NCI-H1694 (cell line): ENCODE measurements around the gene DUSP7.

Experiments
- DNase-seq: peaks from one replicate; lab custom pipeline; 2025; lab: John Stamatoyannopoulos, UW

DUSP7 gene, protein sequence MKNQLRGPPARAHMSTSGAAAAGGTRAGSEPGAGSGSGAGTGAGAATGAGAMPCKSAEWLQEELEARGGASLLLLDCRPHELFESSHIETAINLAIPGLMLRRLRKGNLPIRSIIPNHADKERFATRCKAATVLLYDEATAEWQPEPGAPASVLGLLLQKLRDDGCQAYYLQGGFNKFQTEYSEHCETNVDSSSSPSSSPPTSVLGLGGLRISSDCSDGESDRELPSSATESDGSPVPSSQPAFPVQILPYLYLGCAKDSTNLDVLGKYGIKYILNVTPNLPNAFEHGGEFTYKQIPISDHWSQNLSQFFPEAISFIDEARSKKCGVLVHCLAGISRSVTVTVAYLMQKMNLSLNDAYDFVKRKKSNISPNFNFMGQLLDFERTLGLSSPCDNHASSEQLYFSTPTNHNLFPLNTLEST

DNA sequence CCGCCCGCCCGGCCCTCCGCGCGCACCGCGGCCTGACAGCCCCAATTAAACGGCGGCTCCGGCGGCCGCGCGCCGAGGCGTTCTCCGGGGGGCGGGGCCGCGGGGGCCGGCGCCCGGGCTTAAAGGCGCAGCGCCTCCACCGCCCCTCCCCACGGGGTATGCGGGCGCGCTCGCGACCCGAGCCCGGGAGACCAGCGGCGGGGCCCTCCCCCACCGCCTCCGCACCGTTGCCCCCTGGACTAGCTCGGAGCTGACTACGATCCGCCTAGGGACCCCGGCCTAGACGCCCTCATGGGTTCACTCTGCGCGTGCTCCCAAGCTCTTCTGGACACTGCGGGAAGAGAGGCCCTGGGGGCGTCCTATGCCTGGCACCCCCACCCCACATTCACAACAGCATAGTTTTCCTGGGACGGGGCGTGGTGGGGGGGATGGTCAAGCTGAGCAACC, at the start of gene DUSP7:
TSS of gene DUSP7 (minus strand) at position 51 of the 447 bp plus-strand sequence. CDS start 205 bp downstream, outside the sequence.
- DNase-seq: no peak

DNA sequence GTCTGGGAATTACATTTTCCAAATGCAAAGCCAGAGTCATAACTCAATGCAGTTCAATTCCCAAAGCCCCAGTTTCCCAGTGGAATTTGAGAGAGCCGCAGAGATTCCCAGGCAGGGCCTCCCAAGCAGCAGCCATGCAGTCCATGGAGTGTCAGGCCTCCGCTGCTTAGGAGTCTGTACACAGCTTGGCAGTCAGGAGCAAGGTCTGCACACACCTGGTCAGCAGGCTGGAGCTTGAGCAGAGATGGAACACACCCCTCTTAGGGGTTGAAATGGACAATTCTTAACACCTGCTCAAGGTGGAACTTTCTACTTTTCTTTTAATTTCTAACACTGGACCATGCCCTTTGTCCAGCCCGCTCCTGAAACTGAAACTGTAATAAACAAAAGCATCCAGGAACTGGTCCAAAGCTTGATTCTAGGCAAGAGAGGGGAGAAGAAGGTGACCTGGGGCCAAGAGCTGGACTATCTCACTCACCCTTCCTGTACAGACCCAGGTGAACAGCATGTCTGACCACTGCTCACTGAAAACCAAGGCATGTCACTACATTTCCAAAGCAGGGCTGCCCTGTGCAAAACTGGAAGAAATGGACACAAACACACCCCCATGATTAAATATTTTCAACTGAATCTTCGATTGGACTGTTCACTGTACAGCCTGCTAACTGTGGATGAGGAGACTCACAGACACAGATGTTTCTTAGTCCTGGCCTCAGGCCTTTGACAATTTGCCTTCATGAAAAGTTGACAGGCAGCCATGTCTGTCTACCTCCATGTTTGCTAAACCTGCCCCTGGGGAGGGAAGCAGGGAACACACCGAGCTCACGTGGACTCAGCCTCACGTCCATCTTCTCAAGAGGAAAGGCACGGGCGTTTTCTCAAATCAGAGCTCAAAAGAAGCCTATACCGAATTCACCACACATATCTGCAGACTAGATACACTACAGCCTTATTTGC, 48.6 kb upstream of the DUSP7 start:
- DNase-seq: no peak

DNA sequence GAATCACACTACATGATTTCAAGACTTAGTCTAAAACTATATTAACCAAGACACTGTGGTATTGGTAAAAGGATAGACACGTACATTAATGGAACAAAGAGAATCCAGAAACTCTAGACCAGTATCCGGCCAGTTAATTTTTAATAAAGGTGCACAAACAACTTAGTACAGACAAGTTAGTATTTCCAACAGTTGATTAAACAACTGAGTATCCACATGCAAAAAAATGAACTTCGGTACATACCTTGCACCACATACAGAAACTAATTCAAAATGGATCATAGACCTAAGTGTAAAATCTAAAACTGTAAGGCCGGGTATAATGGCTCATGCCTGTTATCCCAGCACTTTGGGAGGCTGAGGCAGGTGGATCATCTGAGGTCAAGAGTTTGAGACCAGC, 46.6 kb upstream of the DUSP7 start:
- no peak for DNase-seq

DNA sequence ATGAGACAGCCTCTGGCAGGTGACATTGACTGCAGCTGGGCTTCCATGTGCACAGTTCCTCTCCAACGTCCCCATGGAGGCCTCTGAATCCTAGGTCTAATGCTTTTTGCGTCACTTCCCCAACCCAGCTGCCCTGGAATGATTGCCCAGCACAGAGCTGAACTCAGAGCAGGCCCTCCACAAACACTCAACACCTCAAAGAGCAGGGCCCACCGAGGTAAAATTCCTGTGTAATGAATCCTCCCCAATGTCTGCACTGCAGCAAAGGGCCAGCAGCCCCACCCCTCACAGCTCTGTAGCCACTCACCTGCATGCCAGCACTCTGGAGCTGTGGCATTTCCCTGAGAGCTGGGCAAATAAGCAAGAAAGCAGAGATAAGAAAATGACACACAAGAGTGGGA, 42.6 kb upstream of the DUSP7 start:
- no peak for DNase-seq

DNA sequence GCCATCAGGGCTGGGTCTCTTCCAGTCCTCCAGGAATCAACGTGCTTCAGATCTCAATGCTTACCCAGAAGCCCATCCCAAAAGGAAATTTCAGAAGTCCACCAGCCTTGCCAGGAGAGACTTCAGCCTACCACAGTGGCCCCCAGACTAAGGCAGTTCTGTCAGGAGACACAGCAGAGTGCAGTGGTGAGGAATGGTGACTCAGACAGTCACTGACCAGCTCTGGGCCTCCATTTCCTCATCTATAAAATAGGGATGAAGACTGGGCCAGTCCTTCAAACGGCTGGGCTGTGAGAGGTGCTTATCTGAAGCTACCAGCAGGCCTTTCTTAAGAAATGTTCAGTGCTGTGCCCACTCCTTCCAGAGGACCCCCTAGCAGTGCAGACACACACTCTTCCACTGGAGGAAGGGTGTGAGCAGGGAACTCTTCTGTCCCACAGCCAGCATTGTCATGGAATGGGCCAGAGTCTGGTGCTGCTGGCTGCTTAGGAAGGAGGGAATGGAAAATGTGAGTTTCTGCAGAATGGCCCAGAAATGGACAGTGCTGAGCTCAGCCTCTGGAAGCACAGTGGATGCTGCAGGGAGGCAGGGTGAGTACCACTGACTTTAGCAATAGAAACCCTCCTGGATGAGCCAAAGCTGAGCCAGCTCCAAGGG, 41.6 kb upstream of the DUSP7 start:
- no peak for DNase-seq

DNA sequence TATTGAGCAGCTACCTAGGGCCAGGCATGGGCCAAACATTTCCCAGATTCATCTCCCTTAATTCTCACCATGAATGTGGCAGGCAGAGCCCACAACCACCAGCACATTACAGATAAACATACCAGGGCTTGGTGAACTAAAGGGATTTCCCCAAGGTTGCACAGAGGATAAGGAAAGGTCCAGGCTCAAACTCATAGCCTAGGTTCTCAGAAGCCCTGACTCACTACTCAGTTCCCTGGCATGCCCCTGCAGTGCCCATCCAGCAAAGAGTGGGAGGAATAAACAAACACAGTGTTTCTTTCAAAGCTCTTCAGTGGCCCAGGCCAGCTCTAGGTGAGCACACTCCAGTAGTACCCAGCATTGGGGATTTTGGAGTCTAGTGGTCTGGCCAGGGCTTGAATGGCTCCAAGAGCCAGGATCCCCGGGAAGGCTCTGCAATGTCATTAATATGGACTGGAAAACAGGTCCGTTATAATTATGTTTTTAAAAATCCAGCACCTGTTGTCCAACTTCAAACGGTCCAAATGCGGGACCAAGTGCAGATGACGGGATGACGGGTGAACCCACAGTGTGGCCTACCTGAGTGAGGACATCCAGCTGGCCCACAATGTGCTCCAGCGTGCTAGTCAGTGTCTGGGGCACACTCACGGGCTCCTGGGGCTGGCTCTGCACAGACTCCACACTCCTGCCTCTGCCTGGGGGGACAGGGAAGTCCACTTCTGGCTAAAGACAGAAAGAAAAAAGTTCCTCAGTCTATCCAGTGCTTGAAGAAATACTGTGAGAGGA, 39.8 kb upstream of the DUSP7 start:
- DNase-seq: no peak

DNA sequence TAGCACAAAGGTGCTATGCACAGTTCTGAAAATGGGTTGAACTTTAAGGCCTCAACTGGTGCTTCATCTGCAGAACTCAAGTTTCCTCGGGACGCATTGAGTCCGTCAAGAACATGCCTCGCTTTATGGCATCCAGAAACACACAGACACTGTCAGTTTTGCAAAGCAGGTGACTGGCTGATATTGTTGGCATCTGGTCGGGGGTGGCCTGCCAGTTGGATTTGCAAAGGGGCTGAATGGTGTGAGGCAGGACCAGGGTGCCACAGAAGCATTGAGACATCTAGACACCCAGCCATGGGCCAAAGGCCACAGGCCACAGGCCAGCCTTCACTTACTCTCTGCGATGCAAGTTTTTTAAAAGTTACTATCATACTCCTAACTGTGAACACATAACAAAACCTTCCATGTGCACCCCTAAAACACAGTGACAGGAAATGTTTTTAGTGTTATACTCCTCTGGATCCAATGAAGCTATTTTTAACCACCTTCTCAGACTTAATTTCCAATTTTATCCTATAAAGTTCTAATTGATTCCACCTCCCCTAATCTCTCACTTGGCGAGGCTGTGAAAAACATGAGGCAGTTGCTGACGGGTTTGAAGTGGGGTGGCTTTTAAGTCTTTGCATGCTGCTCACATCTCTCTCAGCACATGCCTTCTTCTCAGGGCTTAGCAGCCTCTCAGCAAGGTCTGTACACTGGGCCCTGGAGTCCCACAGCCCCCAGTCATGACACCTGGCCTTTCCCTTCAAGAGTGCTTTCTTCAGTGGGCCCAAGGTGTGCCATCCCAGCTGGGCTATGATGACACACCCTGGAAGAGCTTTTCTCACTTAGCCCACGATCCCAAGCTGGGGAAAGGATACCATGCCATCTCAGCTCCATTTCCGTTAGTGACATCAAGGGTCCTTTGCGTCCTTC, 38.5 kb upstream of the DUSP7 start:
- no peak for DNase-seq

DNA sequence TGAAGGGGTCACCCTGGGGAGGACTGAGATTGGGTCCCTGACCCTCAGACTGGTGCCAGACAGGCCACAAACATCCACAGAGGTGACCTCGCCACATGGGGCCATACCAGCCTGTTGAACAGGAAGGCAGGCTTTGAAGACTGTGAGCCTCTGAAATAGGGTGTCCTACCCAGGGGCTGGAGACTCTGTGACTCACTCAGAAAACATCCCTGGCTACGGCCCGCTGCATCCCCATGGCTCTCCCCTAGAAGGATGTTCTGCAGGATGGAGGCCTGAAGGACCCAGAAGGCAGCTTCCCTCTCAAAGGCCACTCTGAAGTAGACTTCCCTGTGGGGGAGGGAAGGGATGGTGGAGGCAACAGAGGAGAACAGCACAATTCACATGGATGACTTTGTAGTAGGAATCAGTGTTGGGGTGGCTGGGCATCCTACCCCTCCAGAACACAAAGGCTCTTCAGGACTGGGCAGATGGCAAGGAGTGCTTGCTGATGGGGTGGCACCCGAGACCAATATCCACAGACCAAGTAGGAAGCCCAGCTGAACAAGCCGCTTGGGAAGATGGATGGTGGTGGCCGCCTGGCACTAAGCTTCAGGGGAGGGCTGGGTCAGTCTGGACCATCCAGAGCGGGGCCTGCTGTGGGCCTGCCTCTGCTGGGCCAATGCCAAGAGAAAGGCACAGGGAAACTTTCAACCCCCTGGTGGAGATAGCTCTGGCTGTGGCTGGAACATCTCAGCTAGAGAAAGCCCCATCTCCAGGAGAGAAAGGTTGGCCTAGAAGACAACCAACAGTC, 37.6 kb upstream of the DUSP7 start:
- no peak for DNase-seq

DNA sequence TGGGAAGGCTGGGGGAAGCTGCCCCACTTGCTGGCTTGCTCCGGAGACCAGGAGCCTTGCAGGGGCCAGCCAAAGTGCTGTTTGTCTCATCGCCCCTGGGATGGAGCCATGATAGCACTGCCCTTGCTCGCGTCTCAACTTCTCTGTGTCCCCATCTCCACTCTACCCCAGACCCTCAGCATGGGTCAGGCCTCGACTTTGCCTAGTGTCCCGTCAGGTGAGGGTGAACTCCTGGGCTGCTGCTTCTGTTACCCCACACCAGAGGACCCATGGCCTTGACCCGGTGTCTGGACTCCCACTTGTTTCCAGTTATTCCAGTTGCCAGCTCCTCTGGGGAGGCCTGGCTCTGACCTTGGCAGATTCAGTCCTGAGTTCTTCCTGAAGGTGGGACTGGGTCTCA, 36.5 kb upstream of the DUSP7 start:
- DNase-seq: no peak

DNA sequence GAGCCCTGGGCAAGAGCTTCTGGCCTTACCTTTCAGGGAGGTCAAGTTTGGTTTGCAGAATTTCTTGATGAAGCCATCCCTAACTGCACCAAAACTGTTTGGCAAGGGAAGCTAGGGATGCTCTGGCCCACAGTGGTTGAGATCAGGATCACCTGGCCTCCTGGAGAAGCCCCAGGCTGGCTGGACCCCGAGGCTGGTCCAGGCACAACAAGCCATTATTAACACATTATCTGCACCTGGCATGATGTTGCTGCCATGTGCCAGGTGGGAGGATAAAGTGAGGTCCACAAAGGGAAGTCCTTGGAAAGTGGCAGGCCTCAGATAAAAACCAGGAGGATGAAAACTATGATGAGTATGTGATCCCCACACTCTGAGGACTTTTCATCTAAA, 35.9 kb upstream of the DUSP7 start:
- DNase-seq: no peak

DNA sequence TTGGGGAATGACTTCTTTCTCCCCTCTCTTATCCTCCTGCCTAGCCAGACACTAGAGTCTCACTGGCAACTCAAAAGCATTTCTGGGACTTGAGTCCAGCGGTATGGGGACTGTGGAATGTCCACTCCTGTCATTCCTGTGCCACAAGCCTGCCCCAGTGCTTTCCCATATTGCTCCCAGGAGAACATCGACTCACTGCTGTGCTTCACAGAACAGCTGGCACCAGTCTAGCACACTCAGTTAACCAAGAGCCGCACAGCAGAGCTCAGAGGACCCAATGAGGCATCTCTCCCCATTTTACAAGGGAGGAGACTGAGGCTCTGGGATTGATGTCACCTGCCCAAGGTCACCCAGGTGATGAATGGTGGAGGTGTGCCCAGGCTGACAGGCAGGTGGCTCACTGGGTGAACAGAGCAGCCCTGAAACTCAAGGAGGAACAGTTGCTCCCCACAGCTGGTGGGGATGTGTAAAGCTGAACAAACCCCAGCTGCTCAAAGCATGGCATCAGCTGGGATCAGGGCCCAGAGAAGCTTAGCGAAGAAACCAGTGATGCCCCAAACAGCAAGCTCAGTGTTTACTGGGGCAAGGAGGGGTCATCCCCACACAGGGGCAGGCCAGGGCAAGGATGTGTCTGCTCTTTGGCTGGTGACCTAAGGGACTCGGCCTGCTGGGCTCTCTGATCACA, 35.4 kb upstream of the DUSP7 start:
- DNase-seq: no peak

DNA sequence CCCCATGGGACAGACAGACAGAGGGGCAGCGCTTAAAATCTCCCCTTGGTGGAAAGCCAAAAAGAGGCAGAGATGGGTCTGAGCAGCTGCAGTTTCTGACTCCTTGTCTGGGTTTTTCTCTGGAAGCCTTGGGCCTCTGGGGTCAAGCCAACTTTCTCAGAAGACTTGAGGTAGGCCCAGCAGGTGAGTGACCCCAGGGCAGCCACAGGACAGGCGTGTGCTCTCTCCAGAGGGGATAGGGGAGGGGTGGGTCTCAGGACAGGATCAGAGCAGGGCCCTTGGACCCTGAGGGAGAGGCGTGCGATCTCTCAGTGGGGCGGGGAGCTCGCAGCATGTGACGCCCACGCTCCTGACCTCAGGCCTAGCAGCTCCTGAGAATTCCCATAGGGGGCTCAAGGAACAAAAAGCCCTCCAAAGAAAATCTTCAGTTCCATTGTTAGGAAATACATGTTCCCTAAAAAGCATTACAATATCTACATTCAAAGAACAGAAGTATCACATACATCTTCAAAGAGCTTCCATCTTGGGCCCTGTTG, 34.6 kb upstream of the DUSP7 start:
- no peak for DNase-seq

DNA sequence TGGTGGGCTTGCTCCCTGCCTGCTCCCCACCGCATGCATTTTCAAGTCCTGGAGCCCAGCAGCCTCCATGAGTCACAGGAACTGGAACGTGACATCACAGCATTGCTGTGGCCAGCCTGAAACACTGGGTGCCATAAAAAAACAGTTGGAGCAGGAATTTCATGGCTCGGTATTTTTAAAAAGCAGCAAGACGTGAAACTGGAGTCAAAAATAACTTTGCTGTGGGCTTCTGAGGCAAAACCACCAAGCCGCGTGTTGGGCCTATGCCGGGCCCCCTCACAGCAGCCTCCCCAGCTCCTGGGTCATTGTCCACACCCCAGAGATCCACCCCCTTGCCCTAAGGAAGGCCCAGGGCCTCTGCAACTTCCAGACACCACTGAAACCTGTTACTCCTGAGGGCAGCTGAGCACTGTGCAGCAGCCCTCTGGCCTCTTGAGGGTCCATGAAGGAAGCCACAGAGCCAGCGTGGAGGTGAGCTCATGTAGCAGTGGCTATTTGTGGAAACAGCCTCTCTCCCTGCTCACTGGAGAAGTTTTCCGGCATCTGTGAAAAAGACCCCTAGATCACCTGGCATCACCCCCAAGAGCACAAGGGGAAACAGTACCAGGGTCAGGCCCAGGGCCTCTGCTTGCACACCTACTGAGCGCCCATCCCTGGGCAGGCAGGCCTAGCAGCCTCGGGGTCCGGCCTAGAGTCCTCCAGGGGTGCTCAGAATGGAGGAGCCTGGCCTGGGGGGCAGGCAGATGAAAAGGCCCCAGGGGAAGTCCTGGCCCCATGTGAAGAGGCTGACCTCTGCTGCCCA, 34.0 kb upstream of the DUSP7 start:
- DNase-seq: no peak

DNA sequence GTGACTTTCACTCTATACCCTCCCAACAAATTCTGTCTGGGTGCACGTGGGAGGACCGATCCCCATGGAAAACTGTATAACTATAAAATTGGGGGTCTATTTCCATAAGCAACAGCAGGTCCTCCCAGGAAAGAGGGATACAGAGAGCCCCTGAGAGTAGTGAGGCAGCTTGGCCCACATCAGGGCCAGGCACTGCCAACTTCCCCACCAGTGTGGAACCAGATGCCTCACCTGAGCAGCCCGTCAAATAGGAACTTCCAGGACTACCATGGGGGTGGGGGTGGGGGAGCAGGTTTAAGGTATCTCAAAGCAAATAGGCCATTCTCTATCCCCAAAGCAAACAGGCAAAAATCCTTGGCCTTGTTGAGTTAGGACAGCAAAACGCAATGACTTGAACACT, 33.3 kb upstream of the DUSP7 start:
- DNase-seq: no peak

DNA sequence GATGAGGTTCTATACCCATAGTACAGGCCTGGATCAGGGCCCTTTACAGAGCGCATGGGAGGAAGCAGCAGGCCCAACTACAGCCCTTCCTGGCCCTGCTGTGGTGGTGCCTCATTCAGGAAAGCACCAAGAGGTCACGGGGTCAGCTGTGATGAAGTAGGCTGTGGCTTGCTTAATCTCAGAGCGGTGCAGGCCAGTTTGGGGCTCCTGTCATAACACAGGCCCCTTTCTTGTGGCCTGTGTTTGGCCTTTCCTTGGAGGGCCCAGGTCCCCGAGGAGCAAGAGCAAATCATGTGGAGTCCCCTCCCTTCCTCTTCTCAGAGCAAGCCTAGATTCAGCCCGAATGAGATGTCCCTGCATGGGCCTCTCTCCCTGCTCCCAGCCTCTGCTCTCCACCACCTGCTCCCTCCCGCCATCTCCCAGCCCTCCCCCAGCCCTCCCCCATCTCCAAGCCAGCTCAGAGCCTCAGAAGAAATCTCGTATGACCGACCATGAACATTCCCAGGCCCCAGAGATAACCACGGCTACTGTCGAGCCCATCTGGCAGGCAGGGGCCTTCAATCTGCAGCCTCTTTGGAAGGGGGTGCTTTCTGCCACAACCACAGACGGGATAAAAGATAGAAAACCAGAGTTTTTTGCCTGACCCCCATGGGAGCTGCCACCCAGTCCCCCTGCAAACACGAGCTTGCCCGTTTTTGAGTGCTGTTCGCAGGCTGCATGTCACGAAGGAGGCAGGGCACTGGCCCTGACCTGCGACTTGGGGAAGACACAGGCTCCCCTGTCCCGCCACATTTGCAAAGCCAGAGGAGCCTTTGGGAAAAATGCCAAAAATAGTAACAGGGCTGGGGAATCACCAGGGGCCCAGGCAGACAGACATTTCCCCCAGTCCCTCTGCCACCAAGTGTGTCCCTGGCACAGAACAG, 32.3 kb upstream of the DUSP7 start:
- no peak for DNase-seq

DNA sequence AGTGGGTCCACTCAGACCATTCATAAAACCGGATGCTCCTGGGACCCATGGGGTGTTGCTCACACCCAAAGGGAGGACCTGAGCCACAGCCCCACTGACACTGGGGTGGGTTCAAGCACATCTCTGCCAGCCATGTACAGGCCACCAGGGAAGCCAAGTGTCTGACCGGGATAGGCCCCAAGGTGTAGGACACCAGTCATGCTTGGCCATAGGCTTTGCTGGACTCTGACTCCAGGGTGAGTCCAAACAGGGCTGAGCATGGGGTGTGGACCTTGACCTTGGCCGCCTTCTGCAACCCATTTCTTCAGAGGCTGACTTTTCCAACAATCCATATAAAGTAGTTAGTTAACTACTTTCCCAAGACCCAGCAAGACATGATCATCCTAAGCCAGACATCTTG, 31.4 kb upstream of the DUSP7 start:
- DNase-seq: no peak
